Measurements from ENCODE around the gene ATP9A.

DNA sequence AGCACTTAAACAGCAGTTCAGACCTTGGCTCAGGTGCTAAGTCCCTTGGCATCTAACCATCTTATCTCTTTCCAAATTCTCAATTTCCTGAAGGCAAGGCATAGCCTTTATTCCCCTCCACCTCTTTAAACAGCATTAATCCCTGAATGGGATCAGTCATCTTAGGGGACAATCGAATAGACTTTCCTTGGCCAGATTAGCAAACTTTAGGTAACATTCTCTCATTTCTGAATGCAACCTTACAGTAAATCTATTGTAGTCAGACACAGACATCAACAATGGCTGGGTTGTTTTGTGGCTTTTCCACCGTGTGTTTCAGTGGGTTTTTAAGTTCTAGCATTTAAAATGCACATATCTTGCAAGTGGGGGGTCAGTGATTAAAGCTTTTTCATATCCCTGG, 56.8 kb downstream of the ATP9A start:
- TF ChIP-seq, protein P1, sequence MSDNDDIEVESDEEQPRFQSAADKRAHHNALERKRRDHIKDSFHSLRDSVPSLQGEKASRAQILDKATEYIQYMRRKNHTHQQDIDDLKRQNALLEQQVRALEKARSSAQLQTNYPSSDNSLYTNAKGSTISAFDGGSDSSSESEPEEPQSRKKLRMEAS (IDR thresholded peaks at IDR 0.05; ENCODE audit: low read depth, low read length): no peak
- TF ChIP-seq, protein P2, sequence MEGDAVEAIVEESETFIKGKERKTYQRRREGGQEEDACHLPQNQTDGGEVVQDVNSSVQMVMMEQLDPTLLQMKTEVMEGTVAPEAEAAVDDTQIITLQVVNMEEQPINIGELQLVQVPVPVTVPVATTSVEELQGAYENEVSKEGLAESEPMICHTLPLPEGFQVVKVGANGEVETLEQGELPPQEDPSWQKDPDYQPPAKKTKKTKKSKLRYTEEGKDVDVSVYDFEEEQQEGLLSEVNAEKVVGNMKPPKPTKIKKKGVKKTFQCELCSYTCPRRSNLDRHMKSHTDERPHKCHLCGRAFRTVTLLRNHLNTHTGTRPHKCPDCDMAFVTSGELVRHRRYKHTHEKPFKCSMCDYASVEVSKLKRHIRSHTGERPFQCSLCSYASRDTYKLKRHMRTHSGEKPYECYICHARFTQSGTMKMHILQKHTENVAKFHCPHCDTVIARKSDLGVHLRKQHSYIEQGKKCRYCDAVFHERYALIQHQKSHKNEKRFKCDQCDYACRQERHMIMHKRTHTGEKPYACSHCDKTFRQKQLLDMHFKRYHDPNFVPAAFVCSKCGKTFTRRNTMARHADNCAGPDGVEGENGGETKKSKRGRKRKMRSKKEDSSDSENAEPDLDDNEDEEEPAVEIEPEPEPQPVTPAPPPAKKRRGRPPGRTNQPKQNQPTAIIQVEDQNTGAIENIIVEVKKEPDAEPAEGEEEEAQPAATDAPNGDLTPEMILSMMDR (IDR thresholded peaks at IDR 0.05; ENCODE audit: low read depth, low read length): no peak
- TF ChIP-seq POLR2A (IDR thresholded peaks at IDR 0.05; ENCODE audit: extremely low read depth, insufficient read length): no peak
